ENCODE results near the gene TESK2. TPM values are rescaled to one million over a fixed set of nuclear protein-coding genes. Genes with fewer than 3 reads are reported as not detected.

Gene TESK2
- total RNA-seq, 1 donor from 2014 or later: 8.2 TPM

DNA sequence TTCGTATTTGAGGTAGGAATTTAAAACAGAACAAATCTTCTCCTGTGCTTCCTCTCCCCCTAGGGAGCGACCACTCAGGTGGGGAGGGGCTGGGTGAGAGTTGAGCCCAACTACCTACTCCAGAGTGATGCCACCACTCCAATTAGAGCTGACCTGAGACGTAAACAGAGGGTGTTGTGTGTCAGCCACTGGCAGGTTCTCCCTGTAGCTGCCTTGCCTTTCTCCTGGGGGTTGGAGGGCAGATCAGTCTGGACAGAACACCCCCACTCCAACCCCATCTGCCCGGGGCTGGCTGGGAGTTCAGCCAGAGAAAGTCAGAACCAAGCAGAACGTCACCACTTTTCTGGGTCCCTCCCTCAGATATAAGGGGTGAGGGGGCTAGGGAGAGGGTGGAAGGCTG, 162.3 kb downstream of the TESK2 start:
- TF ChIP-seq, protein P1, sequence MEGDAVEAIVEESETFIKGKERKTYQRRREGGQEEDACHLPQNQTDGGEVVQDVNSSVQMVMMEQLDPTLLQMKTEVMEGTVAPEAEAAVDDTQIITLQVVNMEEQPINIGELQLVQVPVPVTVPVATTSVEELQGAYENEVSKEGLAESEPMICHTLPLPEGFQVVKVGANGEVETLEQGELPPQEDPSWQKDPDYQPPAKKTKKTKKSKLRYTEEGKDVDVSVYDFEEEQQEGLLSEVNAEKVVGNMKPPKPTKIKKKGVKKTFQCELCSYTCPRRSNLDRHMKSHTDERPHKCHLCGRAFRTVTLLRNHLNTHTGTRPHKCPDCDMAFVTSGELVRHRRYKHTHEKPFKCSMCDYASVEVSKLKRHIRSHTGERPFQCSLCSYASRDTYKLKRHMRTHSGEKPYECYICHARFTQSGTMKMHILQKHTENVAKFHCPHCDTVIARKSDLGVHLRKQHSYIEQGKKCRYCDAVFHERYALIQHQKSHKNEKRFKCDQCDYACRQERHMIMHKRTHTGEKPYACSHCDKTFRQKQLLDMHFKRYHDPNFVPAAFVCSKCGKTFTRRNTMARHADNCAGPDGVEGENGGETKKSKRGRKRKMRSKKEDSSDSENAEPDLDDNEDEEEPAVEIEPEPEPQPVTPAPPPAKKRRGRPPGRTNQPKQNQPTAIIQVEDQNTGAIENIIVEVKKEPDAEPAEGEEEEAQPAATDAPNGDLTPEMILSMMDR (IDR thresholded peaks at IDR 0.05): no peak
- DNase-seq (no peak), ATAC-seq (no peak)
- Histone ChIP-seq H3K27ac (no peak overlapping the region), H3K36me3 (peaks cover 41% of the 10 kb centered on the region), H3K9me3 (no peaks in the 10 kb centered on the region), H3K27me3 (ENCODE audit: low read depth) (no peaks in the 10 kb centered on the region), H3K4me1 (peaks cover 9% of the 10 kb centered on the region), H3K4me3 (no peak overlapping the region)
- intact Hi-C loops (cut with DNase I): no loop called here

DNA sequence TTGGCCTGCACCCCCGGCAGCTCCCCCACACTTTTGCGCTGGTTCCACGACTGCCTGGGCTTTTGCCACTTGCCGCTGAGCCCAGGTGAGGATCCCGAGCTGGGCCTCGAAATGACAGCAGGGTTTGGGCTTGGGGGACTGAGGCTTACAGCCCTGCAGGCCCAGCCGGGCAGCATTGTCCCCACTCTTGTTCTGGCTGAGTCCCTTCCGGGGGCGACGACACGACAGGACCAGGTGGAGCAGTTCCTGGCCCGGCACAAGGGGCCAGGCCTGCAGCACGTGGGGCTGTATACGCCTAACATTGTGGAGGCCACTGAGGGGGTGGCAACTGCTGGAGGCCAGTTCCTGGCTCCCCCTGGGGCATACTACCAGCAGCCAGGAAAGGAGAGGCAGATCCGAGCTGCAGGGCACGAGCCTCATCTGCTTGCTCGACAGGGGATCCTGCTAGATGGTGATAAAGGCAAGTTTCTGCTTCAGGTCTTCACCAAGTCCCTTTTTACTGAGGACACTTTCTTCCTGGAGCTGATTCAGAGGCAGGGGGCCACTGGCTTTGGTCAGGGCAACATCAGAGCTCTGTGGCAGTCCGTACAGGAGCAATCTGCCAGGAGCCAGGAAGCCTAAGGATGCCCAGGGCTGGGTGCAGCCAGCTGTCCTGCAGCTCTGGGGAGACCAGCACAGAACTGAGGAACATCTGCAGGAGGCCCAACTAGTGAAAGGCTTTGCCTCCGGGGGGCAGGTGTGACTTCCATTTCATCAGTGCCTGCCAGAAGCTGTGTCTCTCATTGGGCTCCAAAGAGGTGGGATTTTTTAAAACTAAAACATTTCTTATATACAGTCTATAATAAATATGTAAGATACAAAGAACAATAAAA, 163.1 kb downstream of the TESK2 start:
- Histone ChIP-seq H3K27ac (no peak overlapping the region), H3K27me3 (ENCODE audit: low read depth) (no peaks in the 10 kb centered on the region), H3K4me3 (peak overlapping the region; percentile 58), H3K36me3 (peaks cover 33% of the 10 kb centered on the region), H3K4me1 (peaks cover 9% of the 10 kb centered on the region), H3K9me3 (no peaks in the 10 kb centered on the region)
- TF ChIP-seq, protein P1 (IDR thresholded peaks at IDR 0.05): no peak
- DNase-seq (no peak), ATAC-seq (peak in 1 of 2 donors; percentile 3)
- intact Hi-C loops (cut with DNase I): no loop called here

DNA sequence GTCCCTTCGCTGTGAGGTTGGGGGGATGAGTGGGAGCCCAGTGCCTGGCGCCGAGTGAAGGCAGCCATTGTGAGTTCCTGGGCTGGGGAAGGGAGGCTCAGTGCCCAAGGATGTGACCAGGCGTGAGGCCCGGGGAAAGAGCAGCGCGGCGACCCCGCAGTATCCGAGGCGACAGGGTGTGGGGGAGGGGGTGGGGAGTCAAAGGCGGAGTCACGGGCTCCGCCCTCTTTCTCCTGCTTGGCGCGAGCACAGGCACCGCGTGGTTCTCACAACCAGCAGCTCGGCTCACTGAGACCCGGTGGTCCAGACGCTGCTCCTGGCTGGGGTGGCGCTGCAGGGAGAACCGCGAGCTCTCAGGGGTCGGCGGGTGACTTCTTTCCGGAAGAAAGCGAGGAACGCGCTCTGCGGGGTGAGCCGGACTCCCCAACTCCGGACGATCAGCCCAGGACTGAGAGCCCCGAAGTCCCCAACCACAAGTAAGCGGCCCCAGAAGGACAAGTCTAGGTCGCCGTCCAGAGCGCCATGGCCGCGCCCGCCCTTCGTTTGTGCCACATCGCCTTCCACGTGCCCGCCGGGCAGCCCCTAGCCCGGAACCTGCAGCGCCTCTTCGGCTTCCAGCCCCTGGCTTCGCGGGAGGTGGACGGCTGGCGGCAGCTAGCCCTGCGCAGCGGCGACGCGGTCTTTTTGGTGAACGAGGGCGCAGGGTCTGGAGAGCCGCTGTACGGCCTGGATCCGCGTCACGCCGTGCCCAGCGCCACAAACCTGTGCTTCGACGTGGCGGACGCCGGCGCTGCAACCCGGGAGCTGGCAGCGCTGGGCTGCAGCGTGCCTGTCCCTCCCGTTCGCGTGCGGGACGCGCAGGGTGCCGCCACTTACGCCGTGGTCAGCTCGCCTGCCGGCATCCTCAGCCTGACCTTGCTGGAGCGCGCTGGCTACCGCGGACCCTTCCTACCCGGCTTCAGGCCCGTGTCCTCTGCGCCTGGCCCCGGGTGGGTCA, 164.0 kb downstream of the TESK2 start, which contains the start of gene HPDL:
HPDL (plus strand) TSS at position 269 of the 997 bp plus-strand sequence; CDS start at position 523, 254 bp downstream.
- peak within 1 kb of the TSS; percentile 24 for H3K27ac ChIP-seq
- peak; percentile 69 for DNase-seq
- intact Hi-C loops (cut with DNase I): no loop called here
- ATAC-seq: peak; percentile 84 to 89
- peak within 1 kb of the TSS; percentile 58 for H3K4me3 ChIP-seq
- no peaks in the 10 kb centered on the region for H3K9me3 ChIP-seq
- TF ChIP-seq, protein P1 (IDR thresholded peaks at IDR 0.05): no peak
- H3K4me1 ChIP-seq: peaks cover 9% of the 10 kb centered on the region
- peaks cover 23% of the 10 kb centered on the region for H3K36me3 ChIP-seq
- H3K27me3 ChIP-seq (ENCODE audit: low read depth): no peaks in the 10 kb centered on the region

DNA sequence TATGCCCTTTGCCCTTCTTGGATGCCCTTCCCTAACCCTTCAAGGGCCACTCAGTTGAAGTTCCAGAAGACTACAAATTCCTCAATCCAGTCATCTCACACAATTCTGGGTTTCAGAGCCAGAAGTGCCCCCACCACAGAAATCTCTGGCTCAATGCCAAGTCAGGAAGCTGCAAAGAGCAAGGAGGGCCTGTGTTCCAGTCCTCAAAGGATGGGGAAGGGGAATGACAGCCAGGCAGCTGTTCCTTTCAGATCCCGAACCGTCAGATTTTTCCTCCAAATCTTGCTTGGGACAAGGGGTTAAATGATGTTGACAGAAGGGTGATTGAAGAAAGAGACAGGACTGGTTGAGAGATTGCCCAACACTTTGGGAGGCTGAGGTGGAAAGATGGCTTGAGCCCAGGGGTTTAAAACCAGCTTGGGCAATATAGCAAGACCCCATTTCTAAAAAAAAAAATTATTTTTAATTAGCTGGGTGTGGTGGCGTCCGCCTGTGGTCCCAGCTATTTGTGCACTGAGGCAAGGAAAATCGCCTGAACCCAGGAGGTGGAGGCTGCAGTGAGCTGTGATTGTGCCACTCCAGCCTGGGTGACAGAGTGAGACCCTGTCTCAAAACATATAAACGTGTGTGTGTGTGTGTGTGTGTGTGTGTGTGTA, 165.0 kb downstream of the TESK2 start:
- Histone ChIP-seq H3K27me3 (ENCODE audit: low read depth) (no peaks in the 10 kb centered on the region), H3K9me3 (no peaks in the 10 kb centered on the region), H3K4me3 (peak overlapping the region; percentile 58), H3K4me1 (peaks cover 9% of the 10 kb centered on the region), H3K36me3 (peaks cover 14% of the 10 kb centered on the region), H3K27ac (no peak overlapping the region)
- TF ChIP-seq, protein P1 (IDR thresholded peaks at IDR 0.05): no peak
- no peak for DNase-seq
- no peak for ATAC-seq
- intact Hi-C loops (cut with DNase I): no loop called here
